Stomach (tissue), 4 donors: Measurements from ENCODE around the gene PDK1.

Experiments used
- EP300 ChIP-seq: sonication (generic); formaldehyde crosslinking; IDR thresholded peaks from one replicate; pipeline ENCODE4 v1.6.1; 2017; ENCODE audit warnings: antibody characterized with exemption
- POLR2A ChIP-seq, 4 donors: fragments of 450-650 bp; IDR thresholded peaks; one replicate each; pipeline ENCODE4 v1.6.1; 2016; ENCODE audit warnings: antibody characterized with exemption in 4 of 4, control low read depth in 2 of 4, mild to moderate bottlenecking in 1 of 4, moderate library complexity in 1 of 4

GRCh38 chr2:172535119-172535518 lies 20.8 kb upstream of the PDK1 start:
- TF ChIP-seq EP300, result no peak
- TF ChIP-seq POLR2A (IDR thresholded peaks at IDR 0.05), result no peak
